NCI-H2171 treated with DMSO at 0.1 percent for 48 hours (cell line): ENCODE measurements around the gene CEP250.
"Not testable (repeated sequence)": the region's sequence is repeated elsewhere in the genome, so short reads cannot be mapped to it uniquely, and the experiment has no call there.

Source experiments
- DNase-seq: peaks from one replicate; lab custom pipeline; 2025; lab: John Stamatoyannopoulos, UW

CEP250 gene

GRCh38 chr20:35454881-35455609, at the start of gene CEP250:
Gene CEP250, plus strand, starts transcription at chr20:35455598. Its CDS starts 6,770 bp downstream, at chr20:35462368.
- DNase-seq: peak; percentile 99

GRCh38 chr20:35405775-35406174, 49.6 kb upstream of the CEP250 start:
- DNase-seq: no peak

GRCh38 chr20:35408270-35408669, 47.1 kb upstream of the CEP250 start:
- DNase-seq: no peak

GRCh38 chr20:35409542-35409941, 45.9 kb upstream of the CEP250 start:
- DNase-seq: no peak

GRCh38 chr20:35410613-35411012, 44.8 kb upstream of the CEP250 start:
- DNase-seq: no peak

- peak; percentile 21 for DNase-seq
These were observed 34.1 kb upstream of the CEP250 start for GRCh38 chr20:35421322-35421721.

GRCh38 chr20:35431621-35432429, 23.6 kb upstream of the CEP250 start:
- DNase-seq: no peak

- DNase-seq: no peak
These were observed 23.0 kb upstream of the CEP250 start for GRCh38 chr20:35432430-35432735.

- no peak for DNase-seq
These were observed 22.1 kb upstream of the CEP250 start for GRCh38 chr20:35433337-35433736.

- no peak for DNase-seq
These were observed 21.1 kb upstream of the CEP250 start for GRCh38 chr20:35434085-35435005.

- DNase-seq: no peak
These were observed 19.2 kb upstream of the CEP250 start for GRCh38 chr20:35436177-35436573.

GRCh38 chr20:35437599-35437998, 17.8 kb upstream of the CEP250 start:
- no peak for DNase-seq

GRCh38 chr20:35443003-35443402, 12.4 kb upstream of the CEP250 start:
- peak; percentile 68 for DNase-seq

GRCh38 chr20:35444226-35444625, 11.2 kb upstream of the CEP250 start:
- DNase-seq: no peak

- no peak for DNase-seq
These were observed 8.9 kb upstream of the CEP250 start for GRCh38 chr20:35446356-35447078.

GRCh38 chr20:35447082-35447789, 8.2 kb upstream of the CEP250 start:
- peak; percentile 77 for DNase-seq

GRCh38 chr20:35448788-35449373, 6.5 kb upstream of the CEP250 start:
- DNase-seq: no peak

GRCh38 chr20:35449855-35450254, 5.5 kb upstream of the CEP250 start:
- not testable (repeated sequence) for DNase-seq

- peak; percentile 99 for DNase-seq
These were observed 4.1 kb upstream of the CEP250 start for GRCh38 chr20:35451295-35451694.

GRCh38 chr20:35453647-35454046, 1.8 kb upstream of the CEP250 start:
- no peak for DNase-seq

GRCh38 chr20:35456700-35457099, 1.3 kb downstream of the CEP250 start:
- DNase-seq: not testable (repeated sequence)
